ENCODE results near the gene EFNB3. TPM values are rescaled to one million over a fixed set of nuclear protein-coding genes. Genes with fewer than 3 reads are reported as not detected.

The EFNB3 gene
- total and polyA plus RNA-seq, 10 of the 15 experiments (the other 5 are each of a cell fraction or from before 2014, with no cell fraction given), result 0.01 to 0.13 (median 0.04) TPM; not detected in 5

GRCh38 chr17:7685533-7686221, 19.3 kb upstream of the EFNB3 start (continued):
- no peak for TF ChIP-seq STAT1 (conservative IDR thresholded peaks at IDR 0.05)

- WGBS (ENCODE audit: insufficient coverage, insufficient replicate concordance, low lambda C conversion rate, missing lambda C conversion rate), result under 1% methylated on average over 29 of the region's 30 CpGs
- H3K4me1 ChIP-seq (ENCODE audit: control insufficient read depth, insufficient read depth, low read length), result peaks cover 12% of the 10 kb centered on the region
- H3K9me3 ChIP-seq (replicated peaks; ENCODE audit: control insufficient read depth, insufficient read depth, low read length), result no peaks in the 10 kb centered on the region
- no peaks in the 10 kb centered on the region for H4K20me1 ChIP-seq (ENCODE audit: control insufficient read depth, insufficient read depth)
- ChIA-PET CTCF (interaction anchor here (0.6 to 6.4 kb wide), 38 partner anchors 14 to 641 kb away, joined by 3 to 128 read pairs (median 5); partner anchors contain the start of genes ACAP1, EFNB3, FXR2 and MPDU1), POLR2A (interaction anchor here (0.5 to 4.3 kb wide), 37 partner anchors 20 to 1247 kb away, joined by 3 to 35 read pairs (median 5); partner anchors contain the start of genes ACAP1, ATP1B2, CD68 and CYB5D1), RAD21 (ENCODE audit: unreplicated experiment) (interaction anchor here (0.6 to 4.0 kb wide), 25 partner anchors 17 to 357 kb away, joined by 3 to 43 read pairs (median 5); partner anchors contain the start of genes ACAP1, CD68, FXR2 and MPDU1), SMC1A (ENCODE audit: uncharacterized antibody, unreplicated experiment) (interaction anchor here (0.7 to 5.1 kb wide), 27 partner anchors 30 to 554 kb away, joined by 3 to 42 read pairs (median 5); partner anchors contain the start of genes ATP1B2, MPDU1, NEURL4 and SAT2)
- DNase-seq (ENCODE audit: low read depth, low spot score) (peak; percentile 86), ATAC-seq (peak; percentile 64), FAIRE-seq (peak; percentile 27)
- H3K4me3 ChIP-seq, result peak overlapping the region; percentile 92
- H3K79me2 ChIP-seq (ENCODE audit: control insufficient read depth, insufficient read depth, low read length), result peaks cover 62% of the 10 kb centered on the region
- BruUV-seq (replicated peaks), result TSS peak; percentile 85
- H3K27me3 ChIP-seq (replicated peaks in 1 of 2; ENCODE audit: control insufficient read depth in 2 of 2, insufficient read depth in 2 of 2, low read length in 1 of 2), result no peaks in the 10 kb centered on the region
- peak overlapping the region; percentile 52 for H3K4me2 ChIP-seq (ENCODE audit: control insufficient read depth, insufficient read depth)
- in situ Hi-C loops (cut with MboI), result no loop called here
- H3K27ac ChIP-seq (ENCODE audit: control insufficient read depth, insufficient read depth), result peak overlapping the region; percentile 100
- peak overlapping the region; percentile 59 for H2AFZ ChIP-seq (ENCODE audit: control insufficient read depth, low read depth, low read length)
- H3K9ac ChIP-seq (ENCODE audit: control insufficient read depth, insufficient read depth, low read length), result peak overlapping the region; percentile 100
- intact Hi-C loops (cut with micrococcal nuclease; ENCODE audit: unreplicated experiment), result loop anchor here (5.0 to 10.0 kb wide), 5 partner anchors 74 to 382 kb away; partner anchors contain the start of genes CYB5D1, EIF5A, FXR2 and NAA38
- H3K36me3 ChIP-seq (ENCODE audit: control insufficient read depth in 2 of 2, insufficient read depth in 2 of 2, low read length in 1 of 2), result peaks cover 0 to 9% of the 10 kb centered on the region in 2 experiments; a peak in 1 of 4 replicates
- TF ChIP-seq SKIL (IDR thresholded peaks at IDR 0.05; ENCODE audit: low read depth, poor library complexity, severe bottlenecking) (peak; percentile 100), HDAC6 (IDR thresholded peaks at IDR 0.05; ENCODE audit: unreplicated experiment) (no peak), HDGF (IDR thresholded peaks at IDR 0.05) (no peak), ZNF687 (IDR thresholded peaks at IDR 0.05) (0 out of 2 replicates have a peak, but pooled peaks have one; percentile 20), SUZ12 (IDR thresholded peaks at IDR 0.05; ENCODE audit: unreplicated experiment) (no peak), NR2C2 (IDR thresholded peaks at IDR 0.05; ENCODE audit: borderline replicate concordance, control insufficient read depth, insufficient read length, low read depth) (no peak), CREB1 (IDR thresholded peaks at IDR 0.05; ENCODE audit: low read depth) (no peak), ZNF622 (IDR thresholded peaks at IDR 0.05) (no peak), ZNF24 (IDR thresholded peaks at IDR 0.05) (no peak), ATF7 (IDR thresholded peaks at IDR 0.05; ENCODE audit: low read depth) (peak; percentile 100), KLF5 (IDR thresholded peaks at IDR 0.05; ENCODE audit: partially characterized antibody) (peak; percentile 100), ZNF274 (IDR thresholded peaks at IDR 0.05; ENCODE audit: insufficient read depth, insufficient read length) (no peak), FOS (IDR thresholded peaks at IDR 0.05; ENCODE audit: borderline replicate concordance, extremely low read depth, insufficient read length) (no peak)
Observed at GRCh38 chr17:7686222-7687071, 18.6 kb upstream of the EFNB3 start.
